IMR-90 (cell line): ENCODE measurements around the gene PCIF1. TPM values are rescaled to one million over a fixed set of nuclear protein-coding genes. Genes with fewer than 3 reads are reported as not detected.
"Not testable (repeated sequence)": the region's sequence is repeated elsewhere in the genome, so short reads cannot be mapped to it uniquely, and the experiment has no call there.

ENCODE experiments used
- ATAC-seq: fragments of 200-7000 bp; cut with Tn5 transposase; 2 replicates; pipeline ENCODE4 v1.9.1; 2020; ENCODE audit warnings: low read depth, mild to moderate bottlenecking, moderate library complexity
- BruUV-seq: library from RNA; stranded (reverse); fragments of 400-500 nt; replicated peaks from 2 replicates; lab custom pipeline; 2021; lab: Mats Ljungman, UMichigan
- CTCF ChIA-PET: fragments of 300-600 bp; formaldehyde crosslinking; extraction: SDS; loops from one replicate; lab custom pipeline; 2021; ENCODE audit warnings: antibody characterized with exemption; lab: Yijun Ruan, JAX
- POLR2A ChIA-PET: fragments of 300-600 bp; sonication (Branson Sonifier 250); formaldehyde crosslinking; loops from one replicate; lab custom pipeline; 2022; ENCODE audit warnings: antibody characterized with exemption; ENCODE audit not compliant: unreplicated experiment; lab: Charles Lee
- DNase-seq: peaks from one replicate; pipeline ENCODE4 v3.0.0; 2013
- H2AFZ ChIP-seq: replicated peaks from 2 replicates; pipeline ENCODE3; 2013; ENCODE audit warnings: low read length, mild to moderate bottlenecking; ENCODE audit not compliant: poor library complexity
- H2AK5ac ChIP-seq: 2 replicates; pipeline ENCODE4 v1.6.1; 2013; ENCODE audit warnings: low read depth, low read length, inconsistent platforms
- H2AK9ac ChIP-seq: replicated peaks from 2 replicates; pipeline ENCODE3; 2013; ENCODE audit warnings: mild to moderate bottlenecking, low read depth, low read length, moderate library complexity; ENCODE audit not compliant: poor library complexity
- H2BK120ac ChIP-seq: 2 replicates; pipeline ENCODE4 v1.6.1; 2013; ENCODE audit warnings: low read depth, low read length, inconsistent platforms
- H2BK15ac ChIP-seq: 3 replicates; pipeline ENCODE4 v1.6.1; 2013; ENCODE audit warnings: low read depth, low read length, inconsistent platforms
- H2BK20ac ChIP-seq: 2 replicates; pipeline ENCODE4 v1.6.1; 2013; ENCODE audit warnings: low read depth, mild to moderate bottlenecking, inconsistent platforms, low read length, moderate library complexity
- H2BK5ac ChIP-seq: 2 replicates; pipeline ENCODE4 v1.6.1; 2013; ENCODE audit warnings: mild to moderate bottlenecking, low read depth, low read length, inconsistent platforms; ENCODE audit not compliant: poor library complexity, severe bottlenecking
- H3K14ac ChIP-seq: replicated peaks from 2 replicates; pipeline ENCODE4 v1.6.1; 2013; ENCODE audit warnings: low read depth, low read length, inconsistent platforms
- H3K18ac ChIP-seq: 2 replicates; pipeline ENCODE4 v1.6.1; 2013; ENCODE audit warnings: low read depth, low read length, control low read depth
- H3K23ac ChIP-seq: 2 replicates; pipeline ENCODE4 v1.6.1; 2013; ENCODE audit warnings: low read depth, low read length, inconsistent platforms
- H3K27ac ChIP-seq: 2 replicates; pipeline ENCODE4 v1.5.1; 2013; ENCODE audit warnings: mild to moderate bottlenecking, control low read depth, low read length; ENCODE audit not compliant: insufficient read depth
- H3K27me3 ChIP-seq: 2 replicates; pipeline ENCODE4 v1.6.1; 2013; ENCODE audit warnings: low read length; ENCODE audit not compliant: control insufficient read depth, insufficient read depth
- H3K36me3 ChIP-seq: 2 replicates; pipeline ENCODE4 v1.6.1; 2013; ENCODE audit warnings: low read length, mixed read lengths; ENCODE audit not compliant: control insufficient read depth, insufficient read depth
- H3K4ac ChIP-seq: 2 replicates; pipeline ENCODE4 v1.6.1; 2013; ENCODE audit warnings: low read depth, low read length, inconsistent platforms
- H3K4me1 ChIP-seq: 2 replicates; pipeline ENCODE4 v1.6.1; 2013; ENCODE audit warnings: low read length, mixed read lengths; ENCODE audit not compliant: control insufficient read depth, insufficient read depth
- H3K4me2 ChIP-seq: 2 replicates; pipeline ENCODE4 v1.6.1; 2013; ENCODE audit warnings: low read depth, mild to moderate bottlenecking, control low read depth, low read length, moderate library complexity
- H3K4me3 ChIP-seq: 2 replicates; pipeline ENCODE4 v1.5.1; 2013; ENCODE audit warnings: low read depth, mild to moderate bottlenecking, control low read depth, low read length, moderate library complexity; ENCODE audit not compliant: insufficient read depth
- H3K56ac ChIP-seq: 2 replicates; pipeline ENCODE4 v1.6.1; 2013; ENCODE audit warnings: low read length, inconsistent platforms; ENCODE audit not compliant: insufficient read depth; ENCODE audit errors: extremely low read depth
- H3K79me1 ChIP-seq, 2 experiments: 2 replicates each; pipeline ENCODE4 v1.6.1; 2013; ENCODE audit warnings: low read length in 2 of 2, inconsistent platforms in 1 of 2, low read depth in 1 of 2
- H3K9ac ChIP-seq: 2 replicates; pipeline ENCODE4 v1.6.1; 2013; ENCODE audit warnings: low read depth, low read length, control low read depth
- H3K9me1 ChIP-seq: 2 replicates; pipeline ENCODE4 v1.6.1; 2013; ENCODE audit warnings: low read length, inconsistent platforms; ENCODE audit not compliant: insufficient read depth
- H3K9me3 ChIP-seq: 2 replicates; pipeline ENCODE4 v1.6.1; 2013; ENCODE audit warnings: low read length; ENCODE audit not compliant: control insufficient read depth, insufficient read depth
- H4K20me1 ChIP-seq: 2 replicates; pipeline ENCODE4 v1.6.1; 2013; ENCODE audit warnings: low read length, inconsistent platforms; ENCODE audit not compliant: insufficient read depth
- H4K5ac ChIP-seq: 2 replicates; pipeline ENCODE4 v1.6.1; 2013; ENCODE audit warnings: mild to moderate bottlenecking, low read depth, low read length, control low read depth
- H4K8ac ChIP-seq, 2 experiments: 2 replicates each; pipeline ENCODE4 v1.6.1; 2013; ENCODE audit warnings: low read depth in 2 of 2, low read length in 2 of 2, control low read depth in 1 of 2, inconsistent platforms in 1 of 2
- H4K91ac ChIP-seq: 2 replicates; pipeline ENCODE4 v1.6.1; 2013; ENCODE audit warnings: low read depth, low read length, inconsistent platforms; ENCODE audit not compliant: insufficient read depth
- WGBS, 2 experiments: methylation state at CpG; one replicate each; pipeline versions ENCODE4 v1.1.5 to v1.1.7; 2013; ENCODE audit warnings: missing lambda C conversion rate in 2 of 2; ENCODE audit not compliant: insufficient read length in 1 of 2; ENCODE audit errors: extremely low coverage in 2 of 2; 5-methylcytosine and 5-hydroxymethylcytosine counted together
- dilution Hi-C: fragments of 300-500 bp; cut with HindIII; formaldehyde crosslinking; loops from one replicate; pipeline ENCODE4 v1.14.3; 2018; ENCODE audit warnings: low sequenced_read_pairs; ENCODE audit not compliant: unreplicated experiment
- in situ Hi-C: fragments of 300-500 bp; cut with MboI; formaldehyde crosslinking; loops from 3 replicates; pipeline ENCODE4 v1.14.3; 2019; ENCODE audit warnings: low sequenced_read_pairs, inconsistent platforms, mixed read lengths
- intact Hi-C: fragments of 100-400 bp; cut with micrococcal nuclease; formaldehyde crosslinking; loops from 2 replicates; pipeline ENCODE4 v1.10.0; 2022
- polyA plus RNA-seq, 3 experiments: library from polyadenylated mRNA; depleted of rRNA; stranded (reverse); fragments of >200 nt; gene quantifications; 2 replicates each; pipeline ENCODE4 v1.2.3, GENCODE V29; 2012; ENCODE audit warnings: low replicate concordance in 1 of 3
- total RNA-seq: library from RNA; depleted of rRNA; stranded (reverse); fragments of >200 nt; gene quantifications from 2 replicates; pipeline ENCODE4 v1.2.3, GENCODE V29; 2012

PCIF1 gene
- total and polyA plus RNA-seq, 2 of the 4 experiments (the other 2 are of a cell fraction): 5.4 to 18.3 TPM

DNA sequence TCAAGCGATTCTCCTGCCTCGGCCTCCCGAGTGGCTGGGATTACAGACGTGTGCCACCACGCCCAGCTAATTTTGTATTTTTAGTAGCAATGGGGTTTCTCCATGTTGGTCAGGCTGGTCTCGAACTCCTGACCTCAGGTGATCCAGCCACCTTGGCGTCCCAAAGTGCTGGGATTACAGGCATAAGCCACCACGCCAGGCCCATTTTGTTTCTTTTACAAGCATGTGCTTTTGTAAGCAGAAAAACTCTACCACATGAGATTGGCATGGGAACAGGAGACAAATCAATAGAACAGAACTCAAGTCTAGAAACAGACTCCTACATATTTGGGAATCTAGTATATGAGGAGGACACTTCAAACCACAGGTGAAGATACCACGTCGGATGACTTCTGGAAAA lies 21.8 kb downstream of the PCIF1 start:
- H3K9me1 ChIP-seq, intact Hi-C loops, H4K5ac ChIP-seq, H3K4me2 ChIP-seq, H2BK120ac ChIP-seq, H3K9ac ChIP-seq, H2AFZ ChIP-seq, H2AK5ac ChIP-seq, H2AK9ac ChIP-seq, H4K91ac ChIP-seq, H3K23ac ChIP-seq, H2BK15ac ChIP-seq, H2BK20ac ChIP-seq, H3K14ac ChIP-seq, ATAC-seq, H3K9me3 ChIP-seq, H4K8ac ChIP-seq, POLR2A ChIA-PET, H3K4me3 ChIP-seq, H3K79me1 ChIP-seq, in situ Hi-C loops, DNase-seq, H3K4ac ChIP-seq, H2BK5ac ChIP-seq, dilution Hi-C loops, BruUV-seq, H3K27me3 ChIP-seq, H3K27ac ChIP-seq, H3K56ac ChIP-seq, H3K4me1 ChIP-seq, H4K20me1 ChIP-seq, H3K18ac ChIP-seq, CTCF ChIA-PET: not testable (repeated sequence)
- WGBS, 2 experiments: no CpG with 5 or more reads among the region's 10 CpGs
- peaks cover 68% of the 10 kb centered on the region for H3K36me3 ChIP-seq
